Skeletal muscle cell (primary cell): ENCODE data around the gene CLEC16A.
A peak's percentile ranks its signal among the peaks of the same experiment; 100 is the strongest.
"Not testable (repeated sequence)": the region's sequence is repeated elsewhere in the genome, so short reads cannot be mapped to it uniquely, and the experiment has no call there.

Experiments
- DNase-seq: peaks from one replicate; pipeline ENCODE4 v3.0.0-alpha.2; 2010; ENCODE audit warnings: low read depth
- H3K4me3 ChIP-seq: 2 replicates; pipeline ENCODE4 v1.5.1; 2011; ENCODE audit warnings: low read depth, mild to moderate bottlenecking, control low read depth, low read length, moderate library complexity

CLEC16A gene

DNA sequence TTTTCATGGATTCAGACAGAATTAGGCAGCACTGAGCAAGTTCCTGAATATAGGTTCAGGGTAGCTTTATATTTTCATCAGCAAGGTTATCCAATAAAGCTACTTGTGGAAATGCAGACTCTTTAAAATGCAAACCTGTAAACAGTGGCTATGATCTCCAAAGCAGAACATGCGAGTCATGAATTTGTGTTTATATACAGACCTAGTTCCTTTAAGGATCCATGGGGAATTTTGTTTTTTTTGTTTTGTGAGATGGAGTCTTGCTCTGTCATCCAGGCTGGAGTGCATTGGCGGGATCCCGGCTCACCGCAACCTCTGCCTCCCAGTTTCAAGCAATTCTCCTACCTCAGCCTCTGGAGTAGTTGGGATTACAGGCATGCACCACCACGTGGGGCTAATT, 14.8 kb downstream of the CLEC16A start:
- DNase-seq: no peak
- no peak overlapping the region for H3K4me3 ChIP-seq

DNA sequence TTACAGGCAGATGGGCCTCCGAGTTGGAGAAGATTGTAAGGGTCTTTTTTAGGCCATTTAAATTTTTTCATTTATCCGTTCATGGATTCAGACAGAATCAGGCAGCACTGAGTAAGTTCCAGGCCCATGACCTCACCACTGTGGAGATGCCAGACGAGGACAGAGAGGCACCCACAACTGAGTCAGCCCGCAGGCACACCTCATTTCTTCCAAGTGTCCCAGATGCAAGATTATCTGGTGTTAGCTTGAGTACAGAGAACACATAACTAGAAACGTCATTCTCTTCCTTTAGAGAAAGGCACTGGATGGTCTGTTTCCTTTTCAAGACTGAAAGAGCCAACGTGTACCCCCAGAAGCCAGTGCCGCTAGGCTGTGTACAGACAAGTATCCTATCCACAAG, 16.9 kb downstream of the CLEC16A start:
- no peak overlapping the region for H3K4me3 ChIP-seq
- DNase-seq: peak; percentile 72

DNA sequence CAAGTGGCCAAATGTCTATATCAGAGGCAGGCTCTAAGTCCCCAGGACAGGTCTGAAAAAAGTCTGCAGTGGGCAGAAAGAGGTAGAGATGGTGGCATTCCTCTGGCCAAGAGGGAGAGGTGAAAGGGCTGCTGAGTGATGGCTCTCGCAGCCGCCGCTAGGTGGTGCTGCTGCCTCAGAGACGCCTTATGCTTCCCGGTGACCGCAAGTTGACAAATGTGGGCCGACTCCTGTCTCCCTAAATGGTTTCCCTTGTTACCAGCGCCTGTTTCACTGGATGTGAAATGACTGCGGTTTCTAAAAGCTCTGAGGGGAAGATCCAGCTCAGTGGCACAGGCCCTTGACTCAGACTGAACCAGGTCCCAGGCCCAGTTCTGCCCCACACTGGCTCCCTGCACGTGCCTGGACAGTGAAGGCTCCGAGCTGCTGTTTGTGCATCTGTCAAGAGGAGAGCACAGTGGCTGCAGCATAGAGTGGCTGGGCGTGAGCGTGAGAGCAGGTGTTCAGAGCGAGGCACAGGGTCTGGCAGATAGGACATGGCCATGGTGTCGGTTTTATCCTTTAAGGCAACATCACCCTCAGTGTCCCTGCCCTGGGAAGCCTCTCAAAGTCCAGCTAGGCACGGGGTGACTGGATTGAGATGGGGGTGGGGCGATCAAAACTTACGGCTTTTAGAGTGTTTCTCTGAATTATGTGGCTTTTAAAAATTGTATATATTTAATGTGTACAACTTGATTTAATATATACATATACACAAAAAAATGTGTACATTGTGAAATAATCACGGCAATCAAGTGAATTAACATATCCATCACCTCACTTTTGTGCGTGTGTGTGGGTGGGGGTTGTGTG, 19.9 kb downstream of the CLEC16A start:
- no peak overlapping the region for H3K4me3 ChIP-seq
- no peak for DNase-seq

DNA sequence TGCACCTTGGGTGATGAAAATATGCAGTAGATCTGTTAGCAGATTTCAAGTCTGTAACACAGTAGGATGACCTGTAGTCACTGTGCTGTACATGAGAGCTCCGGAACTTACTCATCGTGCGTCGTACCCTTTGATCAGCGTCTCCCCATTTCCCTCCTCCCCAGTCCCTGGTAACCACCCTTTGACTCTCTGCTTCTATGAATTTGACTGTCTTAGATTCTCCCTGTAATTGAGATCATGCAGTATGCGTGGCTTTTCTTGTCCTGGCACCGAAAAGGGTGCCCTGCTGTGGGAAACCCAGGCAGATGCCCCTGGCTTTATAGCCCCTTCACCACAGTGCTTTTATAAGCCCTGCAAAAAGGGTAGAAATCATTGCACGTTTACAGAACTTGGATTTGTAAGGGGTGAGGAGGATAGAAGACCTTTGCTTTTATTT, 20.5 kb downstream of the CLEC16A start:
- H3K4me3 ChIP-seq: no peak overlapping the region
- no peak for DNase-seq

DNA sequence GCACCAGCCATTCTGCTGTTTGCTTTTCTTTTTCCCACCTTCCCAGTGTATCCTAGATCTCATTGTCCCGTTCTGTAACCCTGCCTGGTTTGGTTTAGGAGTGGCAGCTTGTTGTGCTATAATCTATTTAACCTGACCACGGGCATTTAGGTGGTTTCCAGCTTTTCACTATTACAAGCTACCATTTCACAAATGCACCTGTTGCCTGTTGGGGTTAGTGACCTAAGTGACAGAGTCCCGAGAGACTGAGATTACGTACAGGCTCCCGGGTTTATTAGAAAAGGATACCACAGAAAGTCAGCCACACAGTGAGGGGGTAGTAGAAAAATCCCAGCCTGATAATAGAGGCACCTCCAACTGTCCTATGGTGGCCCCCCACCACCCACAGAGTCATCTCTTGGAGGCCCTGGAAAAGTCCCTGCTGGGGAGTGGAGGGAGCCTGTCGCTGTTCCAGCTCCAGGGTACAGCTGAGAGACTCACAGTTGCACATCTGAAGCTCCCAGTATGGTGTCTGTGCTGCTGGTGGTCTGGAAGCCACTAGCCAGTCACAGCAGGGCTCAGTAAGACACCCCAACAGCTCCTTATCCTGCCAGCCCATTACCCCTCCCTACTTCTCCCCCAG, 21.2 kb downstream of the CLEC16A start:
- H3K4me3 ChIP-seq: no peak overlapping the region
- no peak for DNase-seq

DNA sequence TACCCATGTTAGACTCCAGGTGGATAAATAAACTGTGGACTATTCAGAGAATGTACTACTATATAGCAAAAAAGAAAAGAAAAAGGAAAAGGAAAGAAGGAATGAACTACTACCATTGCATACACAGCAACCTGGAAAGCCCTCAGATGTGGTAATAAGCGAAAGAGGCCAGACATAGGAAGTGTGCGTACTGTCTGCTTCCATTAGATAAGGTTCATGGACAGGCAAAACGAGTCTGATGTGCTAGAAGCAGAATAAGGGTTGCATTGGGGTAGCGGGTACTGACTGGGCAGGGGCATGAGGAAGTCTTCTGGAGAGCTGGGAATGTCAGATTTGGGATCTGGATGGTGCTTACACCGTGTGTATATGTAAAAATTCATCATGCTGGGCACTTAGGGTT, 21.8 kb downstream of the CLEC16A start:
- H3K4me3 ChIP-seq: no peak overlapping the region
- no peak for DNase-seq

DNA sequence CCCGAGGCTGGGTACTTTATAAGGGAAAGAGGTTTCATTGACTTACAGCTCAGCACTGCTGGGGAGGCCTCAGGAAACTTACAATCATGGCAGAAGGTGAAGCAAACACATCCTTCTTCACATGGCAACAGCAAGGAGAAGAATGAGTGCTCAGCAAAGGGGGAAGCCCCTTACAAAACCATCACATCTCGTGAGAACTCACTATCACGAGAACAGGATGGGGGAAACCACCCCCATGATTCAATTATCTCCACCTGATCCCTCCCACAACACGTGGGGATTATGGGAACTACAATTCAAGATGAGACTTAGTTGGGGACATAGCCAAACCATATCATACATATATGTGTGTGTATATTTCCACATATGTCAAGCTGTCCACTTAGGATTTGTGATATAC, 22.2 kb downstream of the CLEC16A start:
- not testable (repeated sequence) for DNase-seq, H3K4me3 ChIP-seq

DNA sequence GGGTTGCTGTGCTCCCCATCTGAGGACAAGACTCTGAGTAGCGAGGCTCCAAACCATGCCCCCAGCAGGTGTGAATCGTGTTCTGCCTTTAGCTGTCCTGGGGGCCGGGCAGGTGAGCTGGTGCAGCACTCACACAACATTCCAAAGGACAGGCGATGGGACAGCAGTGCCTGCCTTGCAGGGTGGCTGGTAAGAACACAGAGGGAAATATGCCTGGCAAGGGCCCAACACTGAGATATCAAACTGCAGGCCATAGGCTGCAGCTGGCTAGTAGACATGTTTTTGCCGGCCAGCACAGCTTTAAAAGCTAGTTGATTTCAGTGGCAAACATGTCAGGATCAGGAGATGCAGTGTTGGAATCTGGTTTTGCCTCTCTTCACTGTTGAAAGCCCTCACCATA, 23.6 kb downstream of the CLEC16A start:
- no peak overlapping the region for H3K4me3 ChIP-seq
- DNase-seq: no peak

DNA sequence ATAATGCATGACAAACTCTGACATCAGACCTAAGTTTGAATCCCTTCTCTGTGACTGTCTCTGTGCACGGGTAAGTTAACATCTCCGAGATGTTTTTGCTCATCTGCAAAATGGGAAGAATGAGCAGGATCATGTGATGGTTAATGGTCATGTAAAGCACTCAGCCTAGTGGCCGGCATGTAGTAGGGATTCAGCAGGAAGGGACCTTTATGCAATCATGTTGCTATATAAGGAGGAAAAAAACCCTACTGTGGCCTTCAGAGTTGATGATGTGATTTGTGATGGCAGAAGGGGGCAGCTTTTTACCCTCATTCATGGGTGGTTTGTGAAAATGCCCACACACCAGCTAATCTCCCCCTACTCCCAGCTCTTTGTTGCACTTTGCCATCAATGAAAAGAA, 24.1 kb downstream of the CLEC16A start:
- no peak overlapping the region for H3K4me3 ChIP-seq
- DNase-seq: no peak

DNA sequence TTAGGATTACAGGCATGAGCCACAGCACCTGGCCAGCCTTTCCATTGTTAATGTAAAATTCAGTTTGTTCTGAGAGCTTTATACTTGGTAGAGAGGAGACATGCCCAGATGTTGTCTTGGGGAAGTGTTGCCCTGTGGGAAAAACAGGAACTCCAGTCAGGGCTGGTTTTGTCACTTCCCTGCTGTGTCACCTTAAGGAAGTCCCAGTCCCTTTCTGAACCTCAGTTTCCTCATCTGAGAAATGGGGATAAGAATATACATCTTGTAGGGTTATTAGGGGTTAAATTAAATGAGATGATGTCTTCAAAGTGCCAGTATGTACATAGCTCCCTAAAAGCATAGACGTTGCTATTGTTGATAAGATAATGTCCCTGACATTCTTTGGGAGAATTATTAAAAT, 25.3 kb downstream of the CLEC16A start:
- H3K4me3 ChIP-seq: no peak overlapping the region
- no peak for DNase-seq

DNA sequence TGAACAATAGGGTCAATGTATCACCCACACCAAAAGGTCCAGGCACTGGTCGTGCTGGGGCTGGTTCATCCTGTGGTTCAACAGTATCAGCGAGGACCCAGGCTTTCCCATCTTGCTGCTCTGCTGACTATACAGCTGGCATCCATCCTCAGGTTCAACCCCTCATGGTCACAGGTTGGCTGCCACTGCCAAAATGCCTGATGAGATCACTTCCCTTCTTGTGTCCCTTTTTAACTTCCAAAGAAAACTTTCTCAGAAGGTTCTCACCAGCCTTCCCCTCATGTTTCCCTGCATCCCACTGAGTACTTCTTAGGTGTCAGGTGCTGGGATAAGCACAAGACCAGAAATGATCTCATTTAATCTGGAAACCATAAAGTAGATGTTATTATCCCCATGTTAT, 25.7 kb downstream of the CLEC16A start:
- no peak for DNase-seq

DNA sequence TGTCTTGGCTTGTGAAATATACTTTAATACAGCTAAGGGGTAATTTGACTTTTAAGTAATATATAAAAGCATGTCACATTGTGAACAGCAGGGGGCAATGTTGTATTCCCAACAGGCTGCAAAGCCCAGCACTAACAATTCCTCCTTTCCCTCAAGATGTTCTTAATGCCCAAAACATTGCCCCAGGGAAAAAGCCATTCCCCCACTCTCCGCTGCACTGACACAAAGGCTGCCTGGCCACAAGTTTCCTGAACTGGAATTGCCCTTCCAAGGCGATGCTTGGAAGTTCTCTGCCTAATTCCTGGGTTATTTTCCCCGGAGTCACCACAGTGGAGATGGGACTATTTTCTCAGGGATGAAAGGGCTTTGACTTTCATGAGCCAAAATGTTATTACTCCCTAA, 27.2 kb downstream of the CLEC16A start:
- no peak overlapping the region for H3K4me3 ChIP-seq
- peak; percentile 40 for DNase-seq

More for the DNA sequence above, 25.7 kb downstream of the CLEC16A start:
- H3K4me3 ChIP-seq: no peak overlapping the region

DNA sequence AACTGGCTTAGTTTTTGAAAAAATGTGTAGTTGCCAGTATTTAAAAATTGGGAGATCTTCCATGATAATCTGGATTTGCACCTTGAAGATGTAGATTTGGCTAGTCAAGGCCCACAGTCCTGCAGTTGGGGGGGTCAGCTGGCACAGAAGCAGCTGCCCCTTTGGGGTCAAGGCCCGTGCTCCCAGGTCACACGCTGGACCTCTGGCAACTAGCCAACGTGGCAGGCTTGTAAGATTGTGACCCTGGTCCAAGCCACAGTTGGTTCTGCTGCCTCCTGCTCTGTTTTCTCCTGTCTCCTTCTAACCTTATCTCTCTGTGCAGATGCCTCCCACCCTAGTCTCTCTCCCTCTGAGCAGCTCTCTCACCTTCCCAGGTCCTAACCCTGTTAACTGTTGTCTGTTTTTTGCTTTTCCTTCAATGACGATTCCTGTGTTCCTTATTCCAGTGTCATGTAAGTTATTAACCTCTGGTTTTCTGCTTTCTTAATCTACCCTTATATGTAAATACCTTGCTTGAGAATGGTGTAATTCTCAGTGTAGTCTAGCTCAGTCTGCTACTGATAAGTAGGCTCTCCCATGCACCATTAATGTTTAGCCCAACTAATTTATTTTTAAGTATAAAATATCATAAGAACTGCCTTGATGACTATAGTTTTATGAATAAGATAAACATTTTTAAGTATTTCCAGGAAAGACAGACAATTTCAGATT, 27.9 kb downstream of the CLEC16A start:
- DNase-seq: no peak

DNA sequence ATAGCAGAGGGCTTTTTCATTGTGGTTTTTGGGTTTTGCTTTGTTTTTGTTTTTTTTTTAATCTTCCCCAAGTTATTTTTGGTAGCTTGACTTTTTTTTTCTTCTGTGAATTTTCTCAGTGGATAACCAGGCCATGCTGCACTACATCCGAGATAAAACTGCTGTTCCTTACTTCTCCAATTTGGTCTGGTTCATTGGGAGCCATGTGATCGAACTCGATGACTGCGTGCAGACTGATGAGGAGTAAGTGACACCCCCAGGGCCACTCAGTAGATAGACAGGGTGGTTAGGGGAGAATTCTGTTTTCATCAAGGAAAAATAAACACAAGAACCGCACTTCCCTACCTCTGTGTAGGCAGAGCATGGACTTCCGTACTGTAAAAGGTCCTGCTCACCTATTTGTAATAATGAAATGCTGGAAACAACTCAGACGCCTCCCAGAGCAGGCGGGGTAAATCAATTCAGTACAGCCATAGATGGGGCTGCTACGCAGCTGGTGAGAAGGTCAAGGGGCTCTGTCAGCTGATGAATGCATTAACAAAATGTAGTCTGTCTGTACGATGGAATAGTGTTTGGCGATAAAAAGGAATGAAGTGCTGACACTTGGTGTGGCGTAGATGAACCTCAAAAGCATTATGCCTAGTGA, 28.6 kb downstream of the CLEC16A start:
- no peak overlapping the region for H3K4me3 ChIP-seq
- no peak for DNase-seq

More for the DNA sequence above, 27.9 kb downstream of the CLEC16A start:
- no peak overlapping the region for H3K4me3 ChIP-seq

DNA sequence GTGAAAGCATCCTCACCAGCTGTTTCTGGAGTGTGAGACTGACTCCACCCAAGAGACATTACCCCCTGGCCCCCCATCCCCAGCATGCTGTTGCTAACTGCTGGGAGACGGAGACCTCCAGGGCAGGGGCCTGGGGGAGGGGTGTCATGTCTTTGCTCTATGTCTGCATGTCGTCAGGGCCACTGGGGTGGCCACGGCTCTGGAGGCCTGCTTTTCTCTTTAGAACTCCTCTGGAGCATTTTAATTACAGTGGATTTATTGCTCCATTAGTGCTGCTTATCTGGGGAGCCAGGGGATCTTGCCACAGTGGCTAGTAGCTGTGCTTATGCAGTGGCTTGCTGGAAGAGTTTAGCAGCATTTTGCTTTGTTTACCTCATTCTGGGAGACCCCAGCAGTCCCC, 32.3 kb downstream of the CLEC16A start:
- H3K4me3 ChIP-seq: no peak overlapping the region
- no peak for DNase-seq

DNA sequence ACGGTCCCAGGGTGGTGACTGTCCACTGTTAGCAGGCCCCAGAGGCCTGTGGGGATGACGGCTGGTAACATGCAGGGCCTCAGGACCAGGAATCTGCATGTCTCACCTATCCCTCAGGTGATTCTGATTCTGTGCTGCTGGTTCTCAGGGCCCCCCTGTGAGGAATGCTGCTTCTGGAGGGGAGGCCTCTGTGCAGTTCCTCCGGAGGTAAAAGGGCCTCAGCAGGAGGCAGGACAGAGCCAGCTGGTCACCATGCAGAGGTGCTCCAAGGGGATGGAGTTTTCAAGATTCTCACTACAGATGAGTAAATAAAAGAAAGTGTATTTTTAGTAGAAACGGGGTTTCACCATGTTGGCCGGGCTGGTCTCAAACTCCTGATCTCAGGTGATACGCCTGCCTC, 33.8 kb downstream of the CLEC16A start:
- H3K4me3 ChIP-seq: no peak overlapping the region
- DNase-seq: no peak

DNA sequence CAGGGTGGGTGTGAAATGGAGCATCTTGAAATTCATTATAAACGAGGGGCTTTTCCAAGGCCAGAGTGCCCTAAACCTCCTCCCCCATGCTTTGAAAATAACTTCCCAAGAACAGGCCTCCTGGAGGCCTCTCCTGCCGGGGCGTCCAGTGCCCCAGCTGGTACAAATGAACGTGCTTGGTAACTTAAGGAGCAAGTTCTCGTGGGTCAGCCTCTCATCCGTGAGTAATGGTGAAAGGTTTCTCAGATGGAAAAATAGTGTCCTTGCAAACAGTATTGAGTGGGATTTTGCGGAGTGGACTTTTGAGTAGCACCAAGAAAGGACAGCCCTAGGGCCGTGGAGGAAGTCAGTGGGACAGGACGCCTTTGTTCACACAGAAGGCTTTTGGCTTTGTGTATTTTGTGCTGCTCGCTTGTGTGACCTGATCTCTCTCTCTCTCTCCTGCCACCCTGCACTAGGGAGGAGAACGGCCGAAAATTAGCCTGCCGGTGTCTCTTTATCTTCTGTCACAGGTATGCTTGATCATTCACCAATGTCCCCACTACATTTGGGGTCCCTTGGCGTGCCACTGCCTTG, 34.6 kb downstream of the CLEC16A start:
- DNase-seq: no peak
- no peak overlapping the region for H3K4me3 ChIP-seq

DNA sequence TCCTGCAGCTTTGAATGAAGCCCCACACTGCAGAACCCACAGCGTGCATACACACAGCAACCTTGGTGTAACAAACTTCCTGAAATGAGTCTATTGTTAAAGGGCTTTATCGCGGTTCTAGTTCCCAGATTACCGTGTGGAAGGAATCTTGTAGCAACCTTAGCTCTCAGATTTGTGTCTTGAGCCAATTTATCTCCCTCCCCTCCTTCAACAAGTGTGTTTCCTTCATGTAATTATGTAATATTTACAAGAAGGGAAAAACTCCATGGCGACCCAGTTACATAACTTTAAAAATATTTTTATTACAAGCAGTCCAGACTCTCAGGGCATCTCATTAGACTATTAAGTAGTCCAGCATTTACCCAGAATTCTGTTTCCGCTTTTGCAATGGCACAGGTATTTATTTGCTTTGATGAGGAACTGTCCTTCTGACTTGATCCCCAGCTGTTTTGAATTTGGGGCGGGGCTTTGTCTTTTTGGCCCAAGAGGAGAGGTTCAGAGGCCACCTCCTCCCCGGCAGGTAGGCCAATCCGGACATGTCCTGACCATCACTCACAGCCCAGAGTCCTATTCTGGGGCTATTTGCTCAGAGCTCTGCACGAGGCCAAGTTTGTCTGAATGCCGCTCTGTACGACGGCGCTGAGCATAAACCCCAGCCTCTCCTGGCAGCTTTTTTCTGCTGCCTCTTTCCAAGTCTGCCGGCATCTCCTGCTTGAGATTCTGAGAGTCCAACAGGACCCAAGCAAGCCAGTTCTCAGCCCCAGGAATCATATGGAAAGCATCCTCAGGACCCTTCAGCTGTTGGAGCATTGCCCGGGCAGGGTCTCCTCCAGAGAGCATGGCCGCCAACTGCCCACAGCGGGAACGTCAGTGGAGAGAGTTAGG, 35.6 kb downstream of the CLEC16A start:
- no peak for DNase-seq
- no peak overlapping the region for H3K4me3 ChIP-seq

DNA sequence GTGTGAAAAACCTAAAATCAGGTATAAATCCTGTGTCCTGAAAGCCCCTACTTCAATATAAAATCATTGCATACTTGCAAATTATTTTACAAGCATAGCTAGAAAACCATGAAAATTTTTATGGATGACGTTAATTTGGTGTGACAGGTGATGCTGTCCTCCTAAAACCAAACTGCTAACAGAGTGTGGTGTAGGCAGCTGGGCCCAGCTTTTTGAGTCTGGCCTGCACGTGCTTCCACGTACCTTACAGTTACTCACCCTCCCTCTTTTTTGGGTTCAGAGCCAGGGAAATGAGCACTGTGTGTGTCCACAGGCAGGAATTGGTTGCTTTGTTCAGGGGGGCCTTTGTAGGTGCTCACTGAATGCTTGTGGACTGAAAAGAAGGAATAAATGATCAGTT, 36.4 kb downstream of the CLEC16A start:
- DNase-seq: no peak

More for the DNA sequence above, 36.4 kb downstream of the CLEC16A start:
- H3K4me3 ChIP-seq: no peak overlapping the region
